ENCODE measurements around the gene FIBCD1.

Gene FIBCD1, protein sequence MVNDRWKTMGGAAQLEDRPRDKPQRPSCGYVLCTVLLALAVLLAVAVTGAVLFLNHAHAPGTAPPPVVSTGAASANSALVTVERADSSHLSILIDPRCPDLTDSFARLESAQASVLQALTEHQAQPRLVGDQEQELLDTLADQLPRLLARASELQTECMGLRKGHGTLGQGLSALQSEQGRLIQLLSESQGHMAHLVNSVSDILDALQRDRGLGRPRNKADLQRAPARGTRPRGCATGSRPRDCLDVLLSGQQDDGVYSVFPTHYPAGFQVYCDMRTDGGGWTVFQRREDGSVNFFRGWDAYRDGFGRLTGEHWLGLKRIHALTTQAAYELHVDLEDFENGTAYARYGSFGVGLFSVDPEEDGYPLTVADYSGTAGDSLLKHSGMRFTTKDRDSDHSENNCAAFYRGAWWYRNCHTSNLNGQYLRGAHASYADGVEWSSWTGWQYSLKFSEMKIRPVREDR

DNA sequence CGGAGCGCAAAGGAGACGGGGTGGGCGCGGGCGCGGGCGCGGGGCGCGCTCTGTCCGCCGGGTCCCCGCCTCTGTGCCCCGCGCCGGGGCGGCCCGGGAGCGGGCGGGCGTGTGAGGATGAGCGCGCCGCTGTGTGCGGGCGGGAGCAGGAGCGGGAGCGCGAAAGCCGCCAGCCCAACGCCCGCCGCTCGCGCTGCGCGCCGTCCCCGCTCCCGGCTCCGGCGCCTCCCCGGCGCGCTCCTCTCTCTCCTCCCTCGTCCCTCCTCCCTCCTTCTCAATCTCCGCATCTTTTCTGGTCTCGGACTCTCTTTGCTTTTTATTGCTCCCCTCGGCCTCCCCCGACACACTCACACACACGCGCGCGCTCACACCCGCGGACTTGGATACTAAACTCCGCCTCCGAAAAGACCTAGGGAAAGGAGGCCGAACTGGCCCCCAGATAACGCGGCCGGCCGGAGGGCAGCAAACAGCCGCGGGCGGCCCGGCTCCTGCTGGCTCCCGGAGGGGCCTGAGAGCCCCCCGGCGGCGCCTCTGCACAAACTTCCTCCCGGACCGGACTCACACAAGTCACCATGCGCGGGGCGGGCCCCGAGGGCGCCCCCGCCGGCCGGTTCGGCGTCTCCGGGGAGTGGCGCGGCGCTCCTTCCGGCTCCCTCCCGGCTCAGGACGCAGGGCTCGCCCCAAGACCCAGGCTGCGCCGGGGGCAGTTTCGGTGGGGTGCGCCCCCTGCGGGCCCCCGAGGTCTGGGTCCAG is at the start of gene FIBCD1:
FIBCD1 (minus strand) TSS at position 596 of the 753 bp plus-strand sequence. CDS start 640 bp downstream, outside the sequence.
- TF ChIP-seq, protein P1, sequence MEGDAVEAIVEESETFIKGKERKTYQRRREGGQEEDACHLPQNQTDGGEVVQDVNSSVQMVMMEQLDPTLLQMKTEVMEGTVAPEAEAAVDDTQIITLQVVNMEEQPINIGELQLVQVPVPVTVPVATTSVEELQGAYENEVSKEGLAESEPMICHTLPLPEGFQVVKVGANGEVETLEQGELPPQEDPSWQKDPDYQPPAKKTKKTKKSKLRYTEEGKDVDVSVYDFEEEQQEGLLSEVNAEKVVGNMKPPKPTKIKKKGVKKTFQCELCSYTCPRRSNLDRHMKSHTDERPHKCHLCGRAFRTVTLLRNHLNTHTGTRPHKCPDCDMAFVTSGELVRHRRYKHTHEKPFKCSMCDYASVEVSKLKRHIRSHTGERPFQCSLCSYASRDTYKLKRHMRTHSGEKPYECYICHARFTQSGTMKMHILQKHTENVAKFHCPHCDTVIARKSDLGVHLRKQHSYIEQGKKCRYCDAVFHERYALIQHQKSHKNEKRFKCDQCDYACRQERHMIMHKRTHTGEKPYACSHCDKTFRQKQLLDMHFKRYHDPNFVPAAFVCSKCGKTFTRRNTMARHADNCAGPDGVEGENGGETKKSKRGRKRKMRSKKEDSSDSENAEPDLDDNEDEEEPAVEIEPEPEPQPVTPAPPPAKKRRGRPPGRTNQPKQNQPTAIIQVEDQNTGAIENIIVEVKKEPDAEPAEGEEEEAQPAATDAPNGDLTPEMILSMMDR (conservative IDR thresholded peaks at IDR 0.05; ENCODE audit: low read depth, low read length): no peak
- peak within 1 kb of the TSS; percentile 44 for H3K4me3 ChIP-seq (ENCODE audit: low read depth, low read length)
- DNase-seq (ENCODE audit: low read depth): peak; percentile 25

GRCh38 chr9:130988400-130988747 is 49.3 kb upstream of the FIBCD1 start:
- H3K4me3 ChIP-seq (ENCODE audit: low read depth, low read length): no peak overlapping the region
- DNase-seq (ENCODE audit: low read depth): no peak
- TF ChIP-seq, protein P1 (conservative IDR thresholded peaks at IDR 0.05; ENCODE audit: low read depth, low read length): no peak

GRCh38 chr9:130987738-130988399 is 48.8 kb upstream of the FIBCD1 start:
- TF ChIP-seq, protein P1 (conservative IDR thresholded peaks at IDR 0.05; ENCODE audit: low read depth, low read length): no peak
- H3K4me3 ChIP-seq (ENCODE audit: low read depth, low read length): no peak overlapping the region
- no peak for DNase-seq (ENCODE audit: low read depth)

GRCh38 chr9:130987054-130987453 is 48.0 kb upstream of the FIBCD1 start:
- TF ChIP-seq, protein P1 (conservative IDR thresholded peaks at IDR 0.05; ENCODE audit: low read depth, low read length): no peak
- no peak for DNase-seq (ENCODE audit: low read depth)
- no peak overlapping the region for H3K4me3 ChIP-seq (ENCODE audit: low read depth, low read length)

- no peak overlapping the region for H3K4me3 ChIP-seq (ENCODE audit: low read depth, low read length)
- DNase-seq (ENCODE audit: low read depth): no peak
- TF ChIP-seq, protein P1 (conservative IDR thresholded peaks at IDR 0.05; ENCODE audit: low read depth, low read length): no peak
Observed at GRCh38 chr9:130986356-130986965, 47.4 kb upstream of the FIBCD1 start.

DNA sequence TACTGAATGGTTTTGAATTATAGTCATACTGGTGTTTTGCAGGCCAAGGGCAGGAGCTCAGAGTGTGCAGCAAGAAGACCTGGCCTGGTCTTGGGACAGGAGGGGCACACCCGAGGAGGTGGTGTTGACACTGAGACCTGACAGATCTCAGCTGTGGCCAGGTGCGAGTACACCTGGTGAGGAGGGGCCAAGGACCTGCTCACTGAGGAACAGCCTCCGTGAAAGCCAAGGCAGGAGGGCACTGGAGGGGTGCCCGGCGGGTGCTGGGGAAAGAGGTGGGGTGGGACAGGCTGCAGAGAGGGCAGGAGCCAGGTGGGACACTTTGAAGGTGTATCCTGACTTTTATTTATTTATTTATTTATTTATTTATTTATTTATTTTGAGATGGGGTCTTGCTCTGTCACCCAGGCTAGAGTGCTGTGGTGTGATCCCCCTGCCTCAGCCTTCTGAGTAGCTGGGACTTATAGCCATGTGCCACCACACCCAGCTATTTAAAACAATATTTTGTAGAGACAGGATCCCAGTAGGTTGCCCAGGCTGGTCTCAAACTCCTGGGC is 46.6 kb upstream of the FIBCD1 start:
- DNase-seq (ENCODE audit: low read depth): no peak
- TF ChIP-seq, protein P1 (conservative IDR thresholded peaks at IDR 0.05; ENCODE audit: low read depth, low read length): no peak
- no peak overlapping the region for H3K4me3 ChIP-seq (ENCODE audit: low read depth, low read length)

Data from choroid plexus epithelial cell (primary cell).